H1 (cell line): ENCODE measurements around the gene LDAH. TPM values are rescaled to one million over a fixed set of nuclear protein-coding genes. Genes with fewer than 3 reads are reported as not detected.

Experiments
- BCL11A ChIP-seq, 2 experiments: IDR thresholded peaks; one replicate each; pipeline ENCODE4 v1.6.1; 2011; ENCODE audit warnings: low read depth in 2 of 2, low read length in 2 of 2, mild to moderate bottlenecking in 2 of 2
- BRCA1 ChIP-seq: IDR thresholded peaks from 2 replicates; pipeline ENCODE4 v1.6.1; 2012; ENCODE audit warnings: low read depth, low read length, improper control_type of control experiment
- GABPA ChIP-seq: IDR thresholded peaks from 2 replicates; pipeline ENCODE4 v1.6.1; 2011; ENCODE audit warnings: mild to moderate bottlenecking, low read length, moderate library complexity, borderline replicate concordance; ENCODE audit not compliant: insufficient read depth
- GTF2F1 ChIP-seq: IDR thresholded peaks from 2 replicates; pipeline ENCODE4 v1.6.1; 2012; ENCODE audit warnings: low read depth, low read length, improper control_type of control experiment, borderline replicate concordance
- KDM1A ChIP-seq: fragments of 200-600, 300-600 bp; sonication (generic); IDR thresholded peaks from 2 replicates; pipeline ENCODE4 v1.7.1; 2016; ENCODE audit warnings: mild to moderate bottlenecking, low read length, borderline replicate concordance
- USF2 ChIP-seq: IDR thresholded peaks from 2 replicates; pipeline ENCODE4 v1.6.1; 2011; ENCODE audit warnings: low read length, improper control_type of control experiment
- polyA plus RNA-seq, 7 experiments: library from polyadenylated mRNA; depleted of rRNA in 3 of 7; stranded (reverse) in 5 of 7; unstranded in 2 of 7; fragments of >200 nt in 5 of 7; fragments of 200-250 nt in 2 of 7; gene quantifications; 1 replicate in 5 of 7; 2 replicates in 1 of 7; 4 replicates in 1 of 7; pipeline versions ENCODE4 v1.2.1 to v1.2.3, GENCODE V29; 2011 to 2013; ENCODE audit warnings: missing spikeins in 2 of 7, mixed read lengths in 2 of 7
- total RNA-seq: library from RNA; stranded (reverse); fragmentation: NEBNext Ultra II Directional; extraction: Animal tissue kit (Norgen Biotek cat#: 25700); gene quantifications from 2 replicates; pipeline ENCODE4 v1.2.1, GENCODE V29; 2021

The LDAH gene
- total and polyA plus RNA-seq, 2 of the 8 experiments (the other 6 are each of a cell fraction or from before 2014, with no cell fraction given), result 10.9 to 26.3 TPM

- no peak for TF ChIP-seq BRCA1
- no peak for TF ChIP-seq KDM1A
- TF ChIP-seq USF2, result no peak
- TF ChIP-seq GABPA, result no peak
- TF ChIP-seq BCL11A (IDR thresholded peaks at IDR 0.05; ENCODE audit: low read depth in 2 of 2, low read length in 2 of 2), result no peak
- TF ChIP-seq GTF2F1, result no peak
- TF ChIP-seq, all 59 proteins: peak for 0
Measured at GRCh38 chr2:20652673-20653575, 170.0 kb downstream of the LDAH start (continued).
